GM18951 (cell line): Measurements from ENCODE around the gene SNRPB2.

Experiments used
- POLR2A ChIP-seq: IDR thresholded peaks from 4 replicates; pipeline ENCODE4 v1.6.1; 2011; ENCODE audit warnings: mild to moderate bottlenecking; ENCODE audit not compliant: insufficient read length, insufficient read depth; ENCODE audit errors: extremely low read depth
- in situ Hi-C: fragments of 300-500 bp; cut with MboI; formaldehyde crosslinking; loops from one replicate; pipeline ENCODE4 v1.12.0; 2022; ENCODE audit warnings: low sequenced_read_pairs, mixed read lengths, inconsistent platforms; ENCODE audit not compliant: unreplicated experiment

Gene SNRPB2

GRCh38 chr20:16747291-16747811 lies 17.5 kb downstream of the SNRPB2 start:
- in situ Hi-C loops = no loop called here
- no peak for TF ChIP-seq POLR2A

- in situ Hi-C loops = no loop called here
- TF ChIP-seq POLR2A = no peak
These were observed 18.6 kb downstream of the SNRPB2 start, which contains the start of gene OTOR for GRCh38 chr20:16748308-16748900. Gene OTOR, plus strand, starts transcription at chr20:16748358. Its CDS starts 44 bp downstream, at chr20:16748402.

- in situ Hi-C loops = no loop called here
- no peak for TF ChIP-seq POLR2A
These were observed 19.7 kb downstream of the SNRPB2 start for GRCh38 chr20:16749573-16749972.

- no peak for TF ChIP-seq POLR2A
- in situ Hi-C loops = loop anchor here (25.0 kb wide), 1 partner anchor 1040 kb away; no protein-coding TSS in a partner anchor
These were observed 22.3 kb downstream of the SNRPB2 start for GRCh38 chr20:16752082-16752481.

- in situ Hi-C loops = loop anchor here (25.0 kb wide), 1 partner anchor 1041 kb away; no protein-coding TSS in a partner anchor
- TF ChIP-seq POLR2A = no peak
These were observed 23.1 kb downstream of the SNRPB2 start for GRCh38 chr20:16752901-16753300.

- TF ChIP-seq POLR2A = no peak
- in situ Hi-C loops = loop anchor here (25.0 kb wide), 1 partner anchor 1046 kb away; no protein-coding TSS in a partner anchor
These were observed 28.8 kb downstream of the SNRPB2 start for GRCh38 chr20:16758454-16759180.

GRCh38 chr20:16759181-16759563 lies 29.3 kb downstream of the SNRPB2 start:
- no peak for TF ChIP-seq POLR2A
- in situ Hi-C loops = loop anchor here (25.0 kb wide), 1 partner anchor 1047 kb away; no protein-coding TSS in a partner anchor

GRCh38 chr20:16760431-16761304 lies 30.8 kb downstream of the SNRPB2 start:
- no peak for TF ChIP-seq POLR2A
- in situ Hi-C loops = loop anchor here (25.0 kb wide), 1 partner anchor 1048 kb away; no protein-coding TSS in a partner anchor

GRCh38 chr20:16761305-16761829 lies 31.5 kb downstream of the SNRPB2 start:
- in situ Hi-C loops = loop anchor here (25.0 kb wide), 1 partner anchor 1049 kb away; no protein-coding TSS in a partner anchor
- TF ChIP-seq POLR2A = no peak

GRCh38 chr20:16764560-16764959 lies 34.7 kb downstream of the SNRPB2 start:
- no peak for TF ChIP-seq POLR2A

GRCh38 chr20:16771213-16771612 lies 41.4 kb downstream of the SNRPB2 start:
- TF ChIP-seq POLR2A = no peak
- in situ Hi-C loops = loop anchor here (25.0 kb wide), 1 partner anchor 1059 kb away; no protein-coding TSS in a partner anchor

More at GRCh38 chr20:16764560-16764959, 34.7 kb downstream of the SNRPB2 start:
- in situ Hi-C loops = loop anchor here (25.0 kb wide), 1 partner anchor 1052 kb away; no protein-coding TSS in a partner anchor

- TF ChIP-seq POLR2A = no peak
- in situ Hi-C loops = no loop called here
These were observed 46.1 kb downstream of the SNRPB2 start for GRCh38 chr20:16775961-16776360.
